Frontal cortex (tissue), 4 donors: ENCODE results near the gene PSMB9. TPM values are rescaled to one million over a fixed set of nuclear protein-coding genes. Genes with fewer than 3 reads are reported as not detected.

Source experiments
- DNase-seq, 2 donors: peaks; one replicate each; pipeline ENCODE4 v3.0.0; 2012; ENCODE audit warnings: low spot score in 2 of 2
- FAIRE-seq: peaks from 2 replicates; lab custom pipeline; 2012; peaks lifted over from hg19 to GRCh38; lab: Jason Lieb, UNC
- small RNA-seq: library from RNA; depleted of rRNA; stranded (forward); fragments of <200 nt; gene quantifications from one replicate; pipeline ENCODE3, GENCODE V24; 2014
- total RNA-seq: library from RNA; depleted of rRNA; stranded (reverse); fragments of >200 nt; gene quantifications from one replicate; pipeline ENCODE4 v1.2.3, GENCODE V29; 2014
- donor health status: control.
- donor health status: control.
- donor health status: control.

The PSMB9 gene
- total RNA-seq, 1 donor from 2014 or later = 0.82 TPM

DNA sequence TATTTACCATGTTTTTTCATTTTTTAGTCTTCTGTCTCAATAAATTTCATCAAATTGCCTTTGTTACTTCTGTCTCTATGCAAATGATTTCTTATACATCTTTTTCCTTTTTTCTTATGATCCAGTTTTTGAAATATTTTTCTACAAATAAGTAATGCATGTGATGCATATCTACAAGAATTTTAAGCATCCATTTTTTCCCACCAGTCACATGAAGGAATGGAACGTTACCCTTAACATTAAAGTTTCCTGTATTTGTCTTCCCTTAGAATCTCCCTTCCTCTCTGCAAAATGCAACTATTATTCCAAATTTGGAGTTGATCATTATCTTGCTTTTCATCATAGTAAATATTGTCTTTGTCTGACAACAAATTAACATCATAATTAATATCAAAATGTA is 35.5 kb downstream of the PSMB9 start:
- DNase-seq (no peak), FAIRE-seq (no peak)

DNA sequence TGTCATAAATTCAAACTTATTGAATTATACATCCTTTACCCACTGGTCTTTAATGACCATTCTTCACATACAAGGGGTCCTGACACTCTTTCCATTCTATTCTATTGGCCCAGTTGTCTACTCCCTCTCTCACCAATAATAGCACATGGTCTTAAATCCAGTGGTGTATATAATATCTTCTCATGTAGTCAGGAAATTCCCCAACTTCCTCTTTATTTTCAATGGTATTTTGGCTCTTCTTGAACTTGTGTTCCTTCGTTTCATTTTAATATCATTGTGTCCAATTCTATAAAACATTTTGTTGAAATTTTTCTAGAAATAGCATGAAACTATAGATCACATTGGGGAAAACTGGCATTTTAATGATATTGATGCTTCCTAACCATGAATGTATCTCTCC is 36.8 kb downstream of the PSMB9 start:
- no peak for FAIRE-seq
- no peak for DNase-seq

DNA sequence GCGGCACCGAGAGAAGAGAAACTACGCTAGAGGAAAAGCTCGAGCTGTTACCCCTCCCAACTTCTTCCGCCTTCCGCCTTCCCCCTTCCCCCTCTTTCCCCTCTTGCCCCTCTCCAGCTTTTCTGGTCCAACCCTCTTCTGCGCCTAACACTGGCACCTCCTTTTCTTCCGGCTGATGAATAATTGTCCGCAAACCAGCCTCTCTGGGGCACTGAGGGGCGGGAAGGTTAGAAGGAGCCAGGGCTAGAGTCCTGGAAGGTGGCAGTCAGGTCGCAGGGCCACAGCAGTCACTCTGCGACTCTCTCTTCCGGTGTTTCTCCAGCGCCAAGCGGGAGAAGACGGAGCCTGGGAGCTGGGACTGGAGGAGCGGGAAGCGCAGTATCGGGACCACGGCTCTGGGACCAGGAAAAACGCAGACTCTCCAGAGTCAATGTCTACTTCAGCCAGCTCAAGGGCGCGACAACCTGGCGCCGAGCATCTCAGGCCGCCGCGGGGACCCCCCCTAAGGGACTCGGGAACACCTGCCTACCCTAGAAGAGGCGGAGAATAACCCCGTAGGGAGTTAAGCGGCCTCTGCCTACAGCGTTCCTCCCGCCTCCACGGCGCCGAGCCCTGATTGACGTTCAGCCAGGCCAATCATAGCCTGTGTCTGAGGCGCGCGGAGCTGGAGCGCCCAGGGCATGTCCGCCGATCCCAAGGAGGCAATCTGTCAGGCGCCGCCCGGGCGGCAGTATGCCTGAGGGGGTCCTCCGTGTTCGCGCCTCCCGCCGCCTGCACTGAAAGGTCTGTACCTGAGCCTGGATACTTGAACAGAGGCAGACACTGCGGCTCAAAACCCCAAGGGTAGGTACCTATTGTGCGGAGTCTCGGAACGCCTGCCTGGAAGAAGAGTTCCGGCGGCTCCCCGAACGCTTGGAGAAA is 40.4 kb downstream of the PSMB9 start:
- DNase-seq (peak; percentile 77 to 93), FAIRE-seq (no peak)

DNA sequence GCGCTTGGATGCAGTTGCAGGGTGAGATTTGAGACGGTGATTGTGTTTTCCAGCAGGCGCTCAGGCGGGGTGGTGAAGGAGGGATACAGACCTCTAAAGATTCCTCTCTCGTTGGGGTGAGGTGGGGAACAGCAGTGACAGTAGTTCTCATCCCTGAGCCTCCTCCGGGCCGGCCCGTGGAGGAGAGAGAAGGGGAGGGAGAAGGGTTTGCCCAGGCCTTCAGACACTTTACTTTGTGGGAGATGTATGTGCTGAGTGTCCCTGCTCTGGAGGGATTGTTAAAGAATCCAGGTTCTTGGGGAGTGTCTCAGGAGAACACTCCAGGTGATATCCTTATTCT is 41.0 kb downstream of the PSMB9 start:
- DNase-seq (no peak), FAIRE-seq (no peak)

DNA sequence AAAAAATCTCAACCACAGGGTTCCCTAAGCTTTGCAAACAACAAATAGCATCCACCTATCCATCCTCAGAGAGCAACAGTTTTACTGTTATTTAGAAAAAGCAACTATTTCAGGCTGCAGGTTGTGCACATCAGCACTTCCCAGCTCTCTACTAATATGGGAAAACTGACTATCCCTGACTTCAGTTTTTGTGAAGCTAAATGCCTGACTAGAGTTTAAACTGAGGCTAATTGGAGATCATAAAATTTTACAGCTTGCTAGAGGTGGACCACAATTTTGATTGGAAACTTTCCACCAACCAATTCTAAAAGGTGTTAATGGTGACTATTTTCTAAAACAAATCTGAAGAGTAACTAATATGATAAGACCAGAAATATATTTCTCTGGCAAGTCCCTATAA is 50.0 kb downstream of the PSMB9 start:
- no peak for DNase-seq
- FAIRE-seq = no peak

DNA sequence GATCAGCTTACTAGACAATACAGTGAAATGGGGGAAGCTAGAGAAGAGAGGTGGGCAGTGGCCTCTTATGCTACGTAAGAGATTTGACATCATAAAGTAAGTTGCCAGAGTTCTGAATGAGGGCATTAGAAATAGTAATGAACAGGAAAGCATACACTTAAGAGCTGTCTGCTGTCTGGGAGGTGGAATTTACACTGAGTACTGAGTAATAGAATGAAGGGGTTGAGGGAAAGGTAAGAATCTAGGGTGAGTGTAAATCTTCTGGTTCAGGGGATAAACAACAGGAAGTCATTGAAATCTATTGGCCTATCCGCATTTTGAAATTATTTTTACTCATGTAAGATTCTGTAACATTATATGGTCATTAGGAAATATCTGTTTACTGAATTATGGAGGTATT is 51.1 kb downstream of the PSMB9 start:
- DNase-seq = no peak
- FAIRE-seq = no peak

DNA sequence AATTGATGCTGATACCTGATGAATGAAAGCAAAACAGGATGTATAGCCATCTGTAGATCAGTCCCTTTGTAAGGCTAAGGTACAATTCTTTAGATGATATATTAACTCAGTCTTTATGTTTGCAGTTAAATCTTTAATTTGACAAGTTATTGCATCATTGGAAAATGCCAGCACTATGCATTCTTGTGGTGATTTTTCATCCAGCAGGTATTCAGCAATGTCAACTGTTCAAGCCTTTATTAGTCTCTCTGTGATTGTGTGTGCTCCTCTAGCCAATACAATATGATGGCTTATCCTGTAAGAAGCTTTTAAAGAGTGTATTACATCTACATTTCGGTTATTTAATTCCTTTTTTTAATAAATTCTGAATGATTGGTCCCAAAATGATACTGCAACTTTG is 52.5 kb downstream of the PSMB9 start:
- FAIRE-seq = no peak

DNA sequence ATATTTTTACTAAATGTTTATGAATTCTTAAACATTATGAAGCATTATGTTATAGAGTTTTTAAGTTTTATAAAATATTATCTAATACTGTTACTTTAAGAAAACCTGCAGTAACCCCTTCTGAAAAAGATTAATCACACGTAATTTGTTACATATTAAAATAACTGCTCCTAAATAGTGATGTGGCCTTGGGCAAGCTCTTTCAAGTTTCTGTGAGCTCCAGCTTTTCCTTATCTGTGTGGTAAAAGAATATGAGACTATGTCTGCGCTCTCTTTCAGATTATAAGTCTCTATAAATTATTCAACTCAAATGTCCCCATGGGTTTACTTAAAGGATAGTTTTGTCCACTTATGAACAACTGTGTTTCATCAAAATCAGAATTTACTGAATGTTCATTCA is 54.9 kb downstream of the PSMB9 start:
- FAIRE-seq (no peak), DNase-seq (no peak)

More for the DNA sequence above, 52.5 kb downstream of the PSMB9 start:
- DNase-seq = no peak

Small RNAs within 50 kb of the gene (small RNA-seq; reads per million reads assigned to genes)
- not detected for gene HLA-Z

Other genes with a start within 250 kb of the PSMB9 start
- gene HLA-DQA1, start 216.8 kb upstream of the PSMB9 start, total RNA-seq = not detected
- gene HLA-DQB1, start 187.5 kb upstream of the PSMB9 start, total RNA-seq = 0.41 TPM
- gene HLA-DQA2, start 112.8 kb upstream of the PSMB9 start, total RNA-seq = not detected
- gene HLA-DQB2, start 90.7 kb upstream of the PSMB9 start, total RNA-seq = not detected
- not detected for gene HLA-DOB, start 37.2 kb upstream of the PSMB9 start, total RNA-seq
- 2.4 TPM for gene TAP2, start 15.5 kb upstream of the PSMB9 start, total RNA-seq
- gene PSMB8, start 10.1 kb upstream of the PSMB9 start, total RNA-seq = 3.3 TPM
- 3.7 TPM for gene TAP1, start 488 bp upstream of the PSMB9 start, total RNA-seq
- gene HLA-DMB, start 86.8 kb downstream of the PSMB9 start, total RNA-seq = 0.82 TPM
- gene HLA-DMA, start 98.9 kb downstream of the PSMB9 start, total RNA-seq = 0.82 TPM
- 55.8 TPM for gene BRD2, start 114.4 kb downstream of the PSMB9 start, total RNA-seq
- gene HLA-DOA, start 155.4 kb downstream of the PSMB9 start, total RNA-seq = 0.82 TPM
- 1.6 TPM for gene HLA-DPA1, start 219.5 kb downstream of the PSMB9 start, total RNA-seq
- 2.4 TPM for gene HLA-DPB1, start 221.8 kb downstream of the PSMB9 start, total RNA-seq